NCI-H446 treated with DMSO at 0.1 percent for 48 hours (cell line): Measurements from ENCODE around the gene SERPINA3.

Experiments
- DNase-seq: peaks from one replicate; lab custom pipeline; 2025; lab: John Stamatoyannopoulos, UW

The SERPINA3 gene

GRCh38 chr14:94613720-94614644, 1.8 kb downstream of the SERPINA3 start:
- no peak for DNase-seq

GRCh38 chr14:94614802-94615201, 2.6 kb downstream of the SERPINA3 start:
- DNase-seq: no peak

- no peak for DNase-seq
Observed at GRCh38 chr14:94615254-94615653, 3.1 kb downstream of the SERPINA3 start.

- DNase-seq: no peak
Observed at GRCh38 chr14:94615823-94616570, 3.8 kb downstream of the SERPINA3 start.

- no peak for DNase-seq
Observed at GRCh38 chr14:94617366-94617941, 5.3 kb downstream of the SERPINA3 start.

- DNase-seq: no peak
Observed at GRCh38 chr14:94617988-94618822, 6.0 kb downstream of the SERPINA3 start.

GRCh38 chr14:94619297-94619696, 7.1 kb downstream of the SERPINA3 start:
- DNase-seq: no peak

- no peak for DNase-seq
Observed at GRCh38 chr14:94620597-94620996, 8.4 kb downstream of the SERPINA3 start.

- no peak for DNase-seq
Observed at GRCh38 chr14:94621358-94622134, 9.4 kb downstream of the SERPINA3 start.

GRCh38 chr14:94622653-94623421, 10.6 kb downstream of the SERPINA3 start:
- DNase-seq: no peak

- DNase-seq: no peak
Observed at GRCh38 chr14:94623422-94623809, 11.2 kb downstream of the SERPINA3 start.

- no peak for DNase-seq
Observed at GRCh38 chr14:94623856-94624499, 11.8 kb downstream of the SERPINA3 start.

- no peak for DNase-seq
Observed at GRCh38 chr14:94624537-94625352, 12.6 kb downstream of the SERPINA3 start.

GRCh38 chr14:94625353-94625635, 13.1 kb downstream of the SERPINA3 start:
- no peak for DNase-seq

- no peak for DNase-seq
Observed at GRCh38 chr14:94628578-94628977, 16.4 kb downstream of the SERPINA3 start.

GRCh38 chr14:94630396-94630795, 18.2 kb downstream of the SERPINA3 start:
- DNase-seq: no peak

GRCh38 chr14:94631050-94631449, 18.9 kb downstream of the SERPINA3 start:
- no peak for DNase-seq

GRCh38 chr14:94631536-94632304, 19.5 kb downstream of the SERPINA3 start:
- DNase-seq: no peak

- no peak for DNase-seq
Observed at GRCh38 chr14:94632305-94632590, 20.1 kb downstream of the SERPINA3 start.
